IMR-90 (cell line): ENCODE data around the gene DDR1. TPM values are rescaled to one million over a fixed set of nuclear protein-coding genes. Genes with fewer than 3 reads are reported as not detected.
A peak's percentile ranks its signal among the peaks of the same experiment; 100 is the strongest.

Source experiments
- ATAC-seq: fragments of 200-7000 bp; cut with Tn5 transposase; 2 replicates; pipeline ENCODE4 v1.9.1; 2020; ENCODE audit warnings: low read depth, mild to moderate bottlenecking, moderate library complexity
- BruUV-seq: library from RNA; stranded (reverse); fragments of 400-500 nt; replicated peaks from 2 replicates; lab custom pipeline; 2021; lab: Mats Ljungman, UMichigan
- CTCF ChIA-PET: fragments of 300-600 bp; formaldehyde crosslinking; extraction: SDS; loops from one replicate; lab custom pipeline; 2021; ENCODE audit warnings: antibody characterized with exemption; lab: Yijun Ruan, JAX
- POLR2A ChIA-PET: fragments of 300-600 bp; sonication (Branson Sonifier 250); formaldehyde crosslinking; loops from one replicate; lab custom pipeline; 2022; ENCODE audit warnings: antibody characterized with exemption; ENCODE audit not compliant: unreplicated experiment; lab: Charles Lee
- DNase-seq: peaks from one replicate; pipeline ENCODE4 v3.0.0; 2013
- H2AFZ ChIP-seq: replicated peaks from 2 replicates; pipeline ENCODE3; 2013; ENCODE audit warnings: low read length, mild to moderate bottlenecking; ENCODE audit not compliant: poor library complexity
- H2AK5ac ChIP-seq: 2 replicates; pipeline ENCODE4 v1.6.1; 2013; ENCODE audit warnings: low read depth, low read length, inconsistent platforms
- H2AK9ac ChIP-seq: replicated peaks from 2 replicates; pipeline ENCODE3; 2013; ENCODE audit warnings: mild to moderate bottlenecking, low read depth, low read length, moderate library complexity; ENCODE audit not compliant: poor library complexity
- H2BK120ac ChIP-seq: 2 replicates; pipeline ENCODE4 v1.6.1; 2013; ENCODE audit warnings: low read depth, low read length, inconsistent platforms
- H2BK15ac ChIP-seq: 3 replicates; pipeline ENCODE4 v1.6.1; 2013; ENCODE audit warnings: low read depth, low read length, inconsistent platforms
- H2BK20ac ChIP-seq: 2 replicates; pipeline ENCODE4 v1.6.1; 2013; ENCODE audit warnings: low read depth, mild to moderate bottlenecking, inconsistent platforms, low read length, moderate library complexity
- H2BK5ac ChIP-seq: 2 replicates; pipeline ENCODE4 v1.6.1; 2013; ENCODE audit warnings: mild to moderate bottlenecking, low read depth, low read length, inconsistent platforms; ENCODE audit not compliant: poor library complexity, severe bottlenecking
- H3K14ac ChIP-seq: replicated peaks from 2 replicates; pipeline ENCODE4 v1.6.1; 2013; ENCODE audit warnings: low read depth, low read length, inconsistent platforms
- H3K18ac ChIP-seq: 2 replicates; pipeline ENCODE4 v1.6.1; 2013; ENCODE audit warnings: low read depth, low read length, control low read depth
- H3K23ac ChIP-seq: 2 replicates; pipeline ENCODE4 v1.6.1; 2013; ENCODE audit warnings: low read depth, low read length, inconsistent platforms
- H3K27ac ChIP-seq: 2 replicates; pipeline ENCODE4 v1.5.1; 2013; ENCODE audit warnings: mild to moderate bottlenecking, control low read depth, low read length; ENCODE audit not compliant: insufficient read depth
- H3K27me3 ChIP-seq: 2 replicates; pipeline ENCODE4 v1.6.1; 2013; ENCODE audit warnings: low read length; ENCODE audit not compliant: control insufficient read depth, insufficient read depth
- H3K36me3 ChIP-seq: 2 replicates; pipeline ENCODE4 v1.6.1; 2013; ENCODE audit warnings: low read length, mixed read lengths; ENCODE audit not compliant: control insufficient read depth, insufficient read depth
- H3K4ac ChIP-seq: 2 replicates; pipeline ENCODE4 v1.6.1; 2013; ENCODE audit warnings: low read depth, low read length, inconsistent platforms
- H3K4me1 ChIP-seq: 2 replicates; pipeline ENCODE4 v1.6.1; 2013; ENCODE audit warnings: low read length, mixed read lengths; ENCODE audit not compliant: control insufficient read depth, insufficient read depth
- H3K4me2 ChIP-seq: 2 replicates; pipeline ENCODE4 v1.6.1; 2013; ENCODE audit warnings: low read depth, mild to moderate bottlenecking, control low read depth, low read length, moderate library complexity
- H3K4me3 ChIP-seq: 2 replicates; pipeline ENCODE4 v1.5.1; 2013; ENCODE audit warnings: low read depth, mild to moderate bottlenecking, control low read depth, low read length, moderate library complexity; ENCODE audit not compliant: insufficient read depth
- H3K56ac ChIP-seq: 2 replicates; pipeline ENCODE4 v1.6.1; 2013; ENCODE audit warnings: low read length, inconsistent platforms; ENCODE audit not compliant: insufficient read depth; ENCODE audit errors: extremely low read depth
- H3K79me1 ChIP-seq, 2 experiments: 2 replicates each; pipeline ENCODE4 v1.6.1; 2013; ENCODE audit warnings: low read length in 2 of 2, inconsistent platforms in 1 of 2, low read depth in 1 of 2
- H3K9ac ChIP-seq: 2 replicates; pipeline ENCODE4 v1.6.1; 2013; ENCODE audit warnings: low read depth, low read length, control low read depth
- H3K9me1 ChIP-seq: 2 replicates; pipeline ENCODE4 v1.6.1; 2013; ENCODE audit warnings: low read length, inconsistent platforms; ENCODE audit not compliant: insufficient read depth
- H3K9me3 ChIP-seq: 2 replicates; pipeline ENCODE4 v1.6.1; 2013; ENCODE audit warnings: low read length; ENCODE audit not compliant: control insufficient read depth, insufficient read depth
- H4K20me1 ChIP-seq: 2 replicates; pipeline ENCODE4 v1.6.1; 2013; ENCODE audit warnings: low read length, inconsistent platforms; ENCODE audit not compliant: insufficient read depth
- H4K5ac ChIP-seq: 2 replicates; pipeline ENCODE4 v1.6.1; 2013; ENCODE audit warnings: mild to moderate bottlenecking, low read depth, low read length, control low read depth
- H4K8ac ChIP-seq, 2 experiments: 2 replicates each; pipeline ENCODE4 v1.6.1; 2013; ENCODE audit warnings: low read depth in 2 of 2, low read length in 2 of 2, control low read depth in 1 of 2, inconsistent platforms in 1 of 2
- H4K91ac ChIP-seq: 2 replicates; pipeline ENCODE4 v1.6.1; 2013; ENCODE audit warnings: low read depth, low read length, inconsistent platforms; ENCODE audit not compliant: insufficient read depth
- BHLHE40 ChIP-seq: fragments of 150-350 bp; IDR thresholded peaks from 2 replicates; pipeline ENCODE4 v1.6.1; 2016; ENCODE audit warnings: mild to moderate bottlenecking, low read depth, low read length
- MAFK ChIP-seq: IDR thresholded peaks from 2 replicates; pipeline ENCODE4 v1.6.1; 2012; ENCODE audit warnings: low read depth, low read length, improper control_type of control experiment
- dilution Hi-C: fragments of 300-500 bp; cut with HindIII; formaldehyde crosslinking; loops from one replicate; pipeline ENCODE4 v1.14.3; 2018; ENCODE audit warnings: low sequenced_read_pairs; ENCODE audit not compliant: unreplicated experiment
- in situ Hi-C: fragments of 300-500 bp; cut with MboI; formaldehyde crosslinking; loops from 3 replicates; pipeline ENCODE4 v1.14.3; 2019; ENCODE audit warnings: low sequenced_read_pairs, inconsistent platforms, mixed read lengths
- intact Hi-C: fragments of 100-400 bp; cut with micrococcal nuclease; formaldehyde crosslinking; loops from 2 replicates; pipeline ENCODE4 v1.10.0; 2022
- polyA plus RNA-seq, 3 experiments: library from polyadenylated mRNA; depleted of rRNA; stranded (reverse); fragments of >200 nt; gene quantifications; 2 replicates each; pipeline ENCODE4 v1.2.3, GENCODE V29; 2012; ENCODE audit warnings: low replicate concordance in 1 of 3
- total RNA-seq: library from RNA; depleted of rRNA; stranded (reverse); fragments of >200 nt; gene quantifications from 2 replicates; pipeline ENCODE4 v1.2.3, GENCODE V29; 2012
- TF ChIP-seq, protein P1 (sequence below): fragments of 150-350 bp; IDR thresholded peaks from 2 replicates; pipeline ENCODE4 v1.6.1; 2017; ENCODE audit warnings: mild to moderate bottlenecking, antibody characterized with exemption, low read length, low read depth

Gene DDR1
- total and polyA plus RNA-seq, 2 of the 4 experiments (the other 2 are of a cell fraction): 5.6 to 19.6 TPM

DNA sequence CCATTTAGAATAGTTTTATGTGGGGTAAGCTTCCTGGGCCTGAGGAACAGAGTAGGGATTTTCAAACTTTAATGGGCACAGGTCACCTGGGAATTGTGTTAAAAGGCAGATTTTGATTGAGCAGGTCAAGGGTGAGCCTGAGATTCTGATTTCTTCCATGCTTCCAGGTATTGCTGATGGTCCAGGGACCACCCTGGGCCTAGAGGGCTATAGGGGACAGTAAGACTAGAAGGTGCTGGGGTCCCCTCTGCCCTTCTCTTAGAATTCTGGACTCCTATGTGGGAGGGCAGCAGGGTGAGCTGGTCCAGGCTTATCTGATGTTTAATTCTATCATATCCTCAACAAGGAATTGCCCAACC, 2.6 kb downstream of the DDR1 start:
- peaks cover 42% of the 10 kb centered on the region for H3K4me1 ChIP-seq
- CTCF ChIA-PET: no interaction called here
- H3K56ac ChIP-seq: no peak overlapping the region
- H2BK5ac ChIP-seq: peak overlapping the region; percentile 56
- POLR2A ChIA-PET: interaction anchor here (0.5 kb wide), 1 partner anchor 168 kb away, joined by 5 read pairs; no protein-coding TSS in a partner anchor
- peak overlapping the region; percentile 71; the same call in 1 of the 2 replicates for H2BK120ac ChIP-seq
- no peaks in the 10 kb centered on the region; the same call in 1 of the 2 replicates for H4K20me1 ChIP-seq
- H4K5ac ChIP-seq: no peak overlapping the region
- in situ Hi-C loops (no loop called here), intact Hi-C loops (no loop called here), dilution Hi-C loops (no loop called here)
- DNase-seq (no peak), ATAC-seq (no peak)
- no peaks in the 10 kb centered on the region for H3K27me3 ChIP-seq
- no peak overlapping the region for H3K27ac ChIP-seq
- no peak overlapping the region; the same call in 1 of the 2 replicates for H3K4me2 ChIP-seq
- no TSS peak for BruUV-seq
- peaks cover 25 to 57% of the 10 kb centered on the region in 2 experiments for H3K79me1 ChIP-seq
- no peak overlapping the region for H3K4me3 ChIP-seq
- H3K36me3 ChIP-seq: peaks cover 24% of the 10 kb centered on the region
- H3K9me1 ChIP-seq: peaks cover 9% of the 10 kb centered on the region; the same call in 1 of the 2 replicates
- peak overlapping the region; percentile 12 to 64; a peak in 3 of 4 replicates for H4K8ac ChIP-seq
- 0 out of 2 replicates have a peak overlapping the region, but pooled peaks have one; percentile 60 for H3K23ac ChIP-seq
- peak overlapping the region; percentile 41; the same call in 1 of the 2 replicates for H2BK20ac ChIP-seq
- no peak overlapping the region for H2AK9ac ChIP-seq
- no peaks in the 10 kb centered on the region for H3K9me3 ChIP-seq
- H3K14ac ChIP-seq: peak overlapping the region; percentile 75
- H2AK5ac ChIP-seq: peak overlapping the region; percentile 8; the same call in 1 of the 2 replicates
- H3K18ac ChIP-seq: no peak overlapping the region; the same call in 1 of the 2 replicates
- no peak overlapping the region for H3K9ac ChIP-seq
- H2AFZ ChIP-seq: no peak overlapping the region
- peak overlapping the region; percentile 46; the same call in 2 of the 3 replicates for H2BK15ac ChIP-seq
- H4K91ac ChIP-seq: no peak overlapping the region
- TF ChIP-seq MAFK (no peak), BHLHE40 (no peak)
- TF ChIP-seq, protein P1, sequence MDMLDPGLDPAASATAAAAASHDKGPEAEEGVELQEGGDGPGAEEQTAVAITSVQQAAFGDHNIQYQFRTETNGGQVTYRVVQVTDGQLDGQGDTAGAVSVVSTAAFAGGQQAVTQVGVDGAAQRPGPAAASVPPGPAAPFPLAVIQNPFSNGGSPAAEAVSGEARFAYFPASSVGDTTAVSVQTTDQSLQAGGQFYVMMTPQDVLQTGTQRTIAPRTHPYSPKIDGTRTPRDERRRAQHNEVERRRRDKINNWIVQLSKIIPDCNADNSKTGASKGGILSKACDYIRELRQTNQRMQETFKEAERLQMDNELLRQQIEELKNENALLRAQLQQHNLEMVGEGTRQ: no peak
- peak overlapping the region; percentile 87 for H3K4ac ChIP-seq
